ENCODE data around the gene A2M. TPM values are rescaled to one million over a fixed set of nuclear protein-coding genes. Genes with fewer than 3 reads are reported as not detected.

The A2M gene
- total and polyA plus RNA-seq, 2 donors (not counting 1 experiment from before 2014, with no cell fraction given) = 0.04 TPM; not detected in 1

DNA sequence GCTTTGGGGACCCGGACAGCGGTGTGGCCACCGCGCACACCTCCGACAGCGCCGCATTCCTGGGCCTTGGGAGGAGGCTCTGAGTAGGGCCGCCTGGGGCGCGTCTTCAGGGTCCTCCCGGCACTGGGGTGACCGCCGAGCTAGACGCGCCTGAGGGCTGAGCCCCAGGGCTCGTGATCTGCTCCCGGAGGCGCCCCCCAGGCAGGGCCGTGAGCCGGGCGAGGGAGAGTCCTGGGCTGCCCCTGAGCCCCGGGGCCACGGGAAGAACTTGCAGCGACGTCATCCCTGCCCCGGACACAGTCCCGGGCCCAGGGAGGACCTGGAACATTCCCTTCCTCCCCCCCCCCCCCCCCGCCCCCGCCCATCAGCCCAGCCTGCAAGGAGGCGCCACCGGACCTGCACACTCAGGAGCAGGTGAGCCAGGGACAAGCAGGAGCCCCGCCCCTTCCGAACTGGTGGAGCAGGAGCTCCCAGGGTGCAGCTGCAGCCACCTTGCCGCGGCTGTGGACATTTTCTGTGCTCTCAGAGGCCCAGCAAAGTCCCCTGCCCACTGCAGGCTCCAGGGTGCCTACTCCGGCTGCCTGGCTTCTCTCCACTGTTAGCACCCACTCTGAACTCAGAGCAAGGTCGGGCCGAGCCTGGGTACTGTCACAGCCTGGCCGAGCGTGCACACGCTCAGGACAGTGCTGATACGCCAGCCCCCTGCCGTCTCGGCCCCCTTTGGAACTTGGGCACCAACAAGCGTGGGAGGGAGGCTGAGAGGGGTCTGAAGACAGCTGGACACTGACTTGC is 50.7 kb downstream of the A2M start:
- Mint-ChIP-seq H3K4me1 (peaks cover 4% of the 10 kb centered on the region), H3K27ac (no peak overlapping the region), H3K9me3 (ENCODE audit: insufficient read depth) (peaks cover 4% of the 10 kb centered on the region), H3K27me3 (peaks cover 6% of the 10 kb centered on the region), H3K4me3 (peak overlapping the region; percentile 77)
- H4K20me1 ChIP-seq (ENCODE audit: control insufficient read depth, insufficient read depth, low read length, poor library complexity, severe bottlenecking) = no peaks in the 10 kb centered on the region
- peaks cover 4 to 8% of the 10 kb centered on the region in 2 donors for H3K4me1 ChIP-seq (ENCODE audit: control insufficient read depth in 2 of 2, insufficient read depth in 2 of 2, low read length in 2 of 2)
- WGBS (ENCODE audit: insufficient coverage) = 39% methylated on average over 41 of the region's 45 CpGs
- H3K4me2 ChIP-seq (replicated peaks; ENCODE audit: low read depth, low read length, poor library complexity, severe bottlenecking) = peak overlapping the region; percentile 91
- intact Hi-C loops (cut with micrococcal nuclease) = no loop called here
- ATAC-seq (ENCODE audit: low read depth) (peak; percentile 44), DNase-seq (no peak)
- H3K79me2 ChIP-seq (ENCODE audit: control insufficient read depth, insufficient read depth, low read length) = no peaks in the 10 kb centered on the region
- ChIA-PET CTCF (interaction anchor here (1.9 kb wide), 1 partner anchor 15 kb away, joined by 9 read pairs; no protein-coding TSS in a partner anchor), POLR2A (no interaction called here)
- H3K9ac ChIP-seq (ENCODE audit: low read length) = peak overlapping the region; percentile 56
- peaks cover 0 to 20% (median 9%) of the 10 kb centered on the region in 4 experiments for H3K27me3 ChIP-seq (replicated peaks in 1 of 4; ENCODE audit: control extremely low read depth in 1 of 4, control insufficient read depth in 3 of 4, insufficient read depth in 4 of 4, low read length in 3 of 4)
- no peaks in the 10 kb centered on the region for H3K36me3 ChIP-seq (replicated peaks in 1 of 2; ENCODE audit: control extremely low read depth in 1 of 2, control insufficient read depth in 1 of 2, extremely low read depth in 1 of 2, insufficient read depth in 2 of 2, low read length in 1 of 2)
- H3K9me3 ChIP-seq (ENCODE audit: control extremely low read depth in 1 of 3, control insufficient read depth in 2 of 3, insufficient read depth in 1 of 3, low read length in 2 of 3) = peaks cover 0 to 14% (median 5%) of the 10 kb centered on the region in 3 donors
- TF ChIP-seq, protein P1, sequence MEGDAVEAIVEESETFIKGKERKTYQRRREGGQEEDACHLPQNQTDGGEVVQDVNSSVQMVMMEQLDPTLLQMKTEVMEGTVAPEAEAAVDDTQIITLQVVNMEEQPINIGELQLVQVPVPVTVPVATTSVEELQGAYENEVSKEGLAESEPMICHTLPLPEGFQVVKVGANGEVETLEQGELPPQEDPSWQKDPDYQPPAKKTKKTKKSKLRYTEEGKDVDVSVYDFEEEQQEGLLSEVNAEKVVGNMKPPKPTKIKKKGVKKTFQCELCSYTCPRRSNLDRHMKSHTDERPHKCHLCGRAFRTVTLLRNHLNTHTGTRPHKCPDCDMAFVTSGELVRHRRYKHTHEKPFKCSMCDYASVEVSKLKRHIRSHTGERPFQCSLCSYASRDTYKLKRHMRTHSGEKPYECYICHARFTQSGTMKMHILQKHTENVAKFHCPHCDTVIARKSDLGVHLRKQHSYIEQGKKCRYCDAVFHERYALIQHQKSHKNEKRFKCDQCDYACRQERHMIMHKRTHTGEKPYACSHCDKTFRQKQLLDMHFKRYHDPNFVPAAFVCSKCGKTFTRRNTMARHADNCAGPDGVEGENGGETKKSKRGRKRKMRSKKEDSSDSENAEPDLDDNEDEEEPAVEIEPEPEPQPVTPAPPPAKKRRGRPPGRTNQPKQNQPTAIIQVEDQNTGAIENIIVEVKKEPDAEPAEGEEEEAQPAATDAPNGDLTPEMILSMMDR (IDR thresholded peaks at IDR 0.05) = no peak
- peak overlapping the region; percentile 77 for H2AFZ ChIP-seq (ENCODE audit: insufficient read depth, low read depth, low read length, poor library complexity, severe bottlenecking)
- no peak overlapping the region for H3K27ac ChIP-seq (ENCODE audit: low read length in 2 of 2)
- peak overlapping the region in 4 of 5 experiments; percentile 51 to 60 (median 57) for H3K4me3 ChIP-seq (ENCODE audit: control extremely low read depth in 1 of 5, extremely low read depth in 1 of 5, insufficient read depth in 1 of 5, low read depth in 2 of 5, low read length in 4 of 5)

DNA sequence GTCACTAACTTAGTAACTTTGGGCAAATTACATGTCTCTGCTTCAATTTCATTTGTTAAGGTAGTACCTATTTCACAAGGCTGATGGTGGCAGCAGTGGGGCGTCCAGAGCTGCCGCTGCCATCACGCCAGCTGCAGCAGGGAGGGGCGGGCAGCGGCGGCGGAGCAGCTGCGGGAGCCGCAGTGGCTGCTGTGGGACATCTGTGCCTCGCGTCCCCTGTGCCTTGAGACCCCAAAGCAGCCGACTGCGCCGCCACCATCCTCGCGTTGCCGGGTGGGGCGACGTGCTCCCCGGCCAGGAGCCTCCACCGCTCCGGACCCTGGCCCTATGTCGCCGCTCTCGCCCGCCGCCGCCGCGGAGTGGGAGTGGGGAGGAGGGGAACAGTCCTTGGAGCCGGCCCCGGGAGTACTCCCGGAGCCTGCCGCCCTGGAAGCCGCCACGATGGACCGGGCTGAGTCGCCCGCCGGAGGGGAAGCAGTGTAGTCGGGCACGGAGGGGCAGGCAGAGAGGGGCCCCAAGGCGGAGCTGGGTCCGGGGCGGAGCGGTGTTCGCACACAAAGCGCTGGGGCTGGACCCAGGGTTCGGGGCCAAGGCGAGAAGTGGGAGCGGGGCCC is 51.4 kb downstream of the A2M start:
- Histone ChIP-seq H3K9ac (ENCODE audit: low read length) (peak overlapping the region; percentile 56), H4K20me1 (ENCODE audit: control insufficient read depth, insufficient read depth, low read length, poor library complexity, severe bottlenecking) (no peaks in the 10 kb centered on the region), H2AFZ (ENCODE audit: insufficient read depth, low read depth, low read length, poor library complexity, severe bottlenecking) (peak overlapping the region; percentile 77), H3K4me1 (ENCODE audit: control insufficient read depth in 2 of 2, insufficient read depth in 2 of 2, low read length in 2 of 2) (peaks cover 4 to 8% of the 10 kb centered on the region in 2 donors), H3K27me3 (replicated peaks in 1 of 4; ENCODE audit: control extremely low read depth in 1 of 4, control insufficient read depth in 3 of 4, insufficient read depth in 4 of 4, low read length in 3 of 4) (peaks cover 0 to 20% (median 9%) of the 10 kb centered on the region in 4 experiments), H3K79me2 (ENCODE audit: control insufficient read depth, insufficient read depth, low read length) (no peaks in the 10 kb centered on the region), H3K27ac (ENCODE audit: low read length in 2 of 2) (no peak overlapping the region), H3K4me2 (replicated peaks; ENCODE audit: low read depth, low read length, poor library complexity, severe bottlenecking) (peak overlapping the region; percentile 91), H3K9me3 (ENCODE audit: control extremely low read depth in 1 of 3, control insufficient read depth in 2 of 3, insufficient read depth in 1 of 3, low read length in 2 of 3) (peaks cover 0 to 14% (median 5%) of the 10 kb centered on the region in 3 donors), H3K4me3 (ENCODE audit: control extremely low read depth in 1 of 5, extremely low read depth in 1 of 5, insufficient read depth in 1 of 5, low read depth in 2 of 5, low read length in 4 of 5) (peak overlapping the region in 4 of 5 experiments; percentile 51 to 60 (median 57)), H3K36me3 (replicated peaks in 1 of 2; ENCODE audit: control extremely low read depth in 1 of 2, control insufficient read depth in 1 of 2, extremely low read depth in 1 of 2, insufficient read depth in 2 of 2, low read length in 1 of 2) (no peaks in the 10 kb centered on the region)
- Mint-ChIP-seq H3K27me3 (peaks cover 6% of the 10 kb centered on the region), H3K4me3 (peak overlapping the region; percentile 73), H3K9me3 (ENCODE audit: insufficient read depth) (peaks cover 4% of the 10 kb centered on the region), H3K4me1 (peaks cover 4% of the 10 kb centered on the region), H3K27ac (peak overlapping the region; percentile 1)
- TF ChIP-seq, protein P1 (IDR thresholded peaks at IDR 0.05) = peak; percentile 27
- no peak for TF ChIP-seq EZH2 (IDR thresholded peaks at IDR 0.05; ENCODE audit: borderline replicate concordance, insufficient read depth, low read depth, low read length, poor library complexity, severe bottlenecking)
- ChIA-PET POLR2A (no interaction called here), CTCF (interaction anchor here (0.7 to 1.9 kb wide), 6 partner anchors 8 to 520 kb away, joined by 3 to 9 read pairs (median 3); no protein-coding TSS in a partner anchor)
- peak; percentile 83 for ATAC-seq (ENCODE audit: low read depth)
- intact Hi-C loops (cut with micrococcal nuclease) = no loop called here
- WGBS (ENCODE audit: insufficient coverage) = 6% methylated on average over 51 of the region's 51 CpGs
- peak; percentile 63 for DNase-seq
